G401 (cell line): ENCODE data around the gene KREMEN1. TPM values are rescaled to one million over a fixed set of nuclear protein-coding genes. Genes with fewer than 3 reads are reported as not detected.
"Not testable (repeated sequence)": the region's sequence is repeated elsewhere in the genome, so short reads cannot be mapped to it uniquely, and the experiment has no call there.

Experiments used
- DNase-seq: peaks from one replicate; pipeline ENCODE4 v3.0.0-alpha.2; 2015; ENCODE audit warnings: low spot score
- in situ Hi-C: cut with HindIII; loops from 2 replicates; pipeline ENCODE4 v1.10.0; 2016; ENCODE audit warnings: low sequenced_read_pairs, mixed read lengths
- total RNA-seq: library from RNA; depleted of rRNA; stranded (reverse); fragments of >200 nt; shearing (Covaris generic); gene quantifications from 2 replicates; pipeline ENCODE4 v1.2.3, GENCODE V29; 2014

KREMEN1 gene
- total RNA-seq, 1 experiment from 2014 or later = 9.3 TPM

GRCh38 chr22:29120098-29120912 is 47.5 kb downstream of the KREMEN1 start:
- DNase-seq, in situ Hi-C loops: not testable (repeated sequence)

- no peak for DNase-seq
- in situ Hi-C loops = no loop called here
Observed at GRCh38 chr22:29121124-29121523, 48.3 kb downstream of the KREMEN1 start.

GRCh38 chr22:29122041-29122440 is 49.2 kb downstream of the KREMEN1 start:
- in situ Hi-C loops = no loop called here
- no peak for DNase-seq

- in situ Hi-C loops = no loop called here
Observed at GRCh38 chr22:29124777-29125442, 52.1 kb downstream of the KREMEN1 start.

GRCh38 chr22:29125443-29125778 is 52.6 kb downstream of the KREMEN1 start:
- DNase-seq = no peak
- in situ Hi-C loops = no loop called here

More at GRCh38 chr22:29124777-29125442, 52.1 kb downstream of the KREMEN1 start:
- DNase-seq = no peak

- in situ Hi-C loops = no loop called here
- DNase-seq = no peak
Observed at GRCh38 chr22:29125844-29126243, 53.0 kb downstream of the KREMEN1 start.

GRCh38 chr22:29126670-29127395 is 54.0 kb downstream of the KREMEN1 start:
- in situ Hi-C loops = no loop called here
- no peak for DNase-seq

- in situ Hi-C loops = no loop called here
- no peak for DNase-seq
Observed at GRCh38 chr22:29128891-29129807, 56.3 kb downstream of the KREMEN1 start.

- DNase-seq = no peak
- in situ Hi-C loops = no loop called here
Observed at GRCh38 chr22:29129808-29130140, 56.9 kb downstream of the KREMEN1 start.

GRCh38 chr22:29130476-29130875 is 57.6 kb downstream of the KREMEN1 start:
- DNase-seq = peak; percentile 11
- in situ Hi-C loops = no loop called here

GRCh38 chr22:29133603-29134133 is 60.8 kb downstream of the KREMEN1 start:
- no peak for DNase-seq
- in situ Hi-C loops = no loop called here

GRCh38 chr22:29134448-29134847 is 61.6 kb downstream of the KREMEN1 start:
- DNase-seq = no peak
- in situ Hi-C loops = no loop called here

- DNase-seq = no peak
- in situ Hi-C loops = no loop called here
Observed at GRCh38 chr22:29136782-29137700, 64.2 kb downstream of the KREMEN1 start.

GRCh38 chr22:29138556-29139305 is 65.9 kb downstream of the KREMEN1 start:
- in situ Hi-C loops = no loop called here

GRCh38 chr22:29139965-29140782 is 67.3 kb downstream of the KREMEN1 start:
- no peak for DNase-seq
- in situ Hi-C loops = no loop called here

More at GRCh38 chr22:29138556-29139305, 65.9 kb downstream of the KREMEN1 start:
- DNase-seq = no peak

- in situ Hi-C loops = no loop called here
- DNase-seq = no peak
Observed at GRCh38 chr22:29141078-29141688, 68.3 kb downstream of the KREMEN1 start.
